ENCODE results near the gene OR6V1. TPM values are rescaled to one million over a fixed set of nuclear protein-coding genes. Genes with fewer than 3 reads are reported as not detected.

Gene OR6V1
- total RNA-seq, 2 experiments from 2014 or later, result not detected

DNA sequence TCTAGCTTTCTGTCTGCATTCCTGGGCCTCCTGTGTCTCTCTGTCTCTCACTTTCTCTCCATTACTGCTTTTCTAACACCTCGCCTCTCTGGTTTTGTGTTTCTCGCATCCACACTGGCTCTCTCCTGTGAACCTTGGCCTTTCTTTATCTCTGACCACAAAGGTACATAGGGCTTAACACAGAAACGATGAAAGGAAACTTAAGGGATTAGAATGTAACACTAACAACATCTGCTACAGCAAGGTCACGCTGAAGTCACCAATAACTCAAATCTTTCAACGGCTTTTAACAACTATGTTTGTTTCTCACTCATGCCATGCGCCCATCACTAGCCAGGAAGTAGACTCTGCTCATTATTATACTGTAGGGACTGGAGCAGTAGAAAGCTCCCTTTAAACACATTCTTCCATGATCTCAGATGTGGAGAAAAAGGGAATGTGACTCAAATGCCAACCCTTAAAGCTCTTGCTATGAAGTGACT is 9.3 kb upstream of the OR6V1 start:
- DNase-seq (ENCODE audit: low spot score), result no peak
- H3K4me2 ChIP-seq (ENCODE audit: low read length), result no peak overlapping the region
- BruUV-seq (replicated peaks), result no TSS peak
- ChIA-PET CTCF (ENCODE audit: unreplicated experiment) (no interaction called here), POLR2A (interaction anchor here (0.9 to 1.9 kb wide), 3 partner anchors 10 to 496 kb away, joined by 3 to 5 read pairs (median 4); partner anchors contain the start of gene OR6V1)
- no peak overlapping the region for H2AFZ ChIP-seq (ENCODE audit: low read length)
- H3K27ac ChIP-seq (ENCODE audit: low read depth, low read length, poor library complexity, severe bottlenecking), result no peak overlapping the region
- no peak overlapping the region for H3K4me3 ChIP-seq (ENCODE audit: low read depth, low read length, poor library complexity, severe bottlenecking)
- no peaks in the 10 kb centered on the region for H3K79me2 ChIP-seq (ENCODE audit: insufficient read depth, low read depth, low read length)
- H3K36me3 ChIP-seq (ENCODE audit: insufficient read depth, low read length), result no peaks in the 10 kb centered on the region
- no peaks in the 10 kb centered on the region for H3K9me3 ChIP-seq (ENCODE audit: low read length)
- no peak for TF ChIP-seq EZH2phosphoT487 (IDR thresholded peaks at IDR 0.05; ENCODE audit: borderline replicate concordance, low read depth, low read length)
- TF ChIP-seq, protein P1, sequence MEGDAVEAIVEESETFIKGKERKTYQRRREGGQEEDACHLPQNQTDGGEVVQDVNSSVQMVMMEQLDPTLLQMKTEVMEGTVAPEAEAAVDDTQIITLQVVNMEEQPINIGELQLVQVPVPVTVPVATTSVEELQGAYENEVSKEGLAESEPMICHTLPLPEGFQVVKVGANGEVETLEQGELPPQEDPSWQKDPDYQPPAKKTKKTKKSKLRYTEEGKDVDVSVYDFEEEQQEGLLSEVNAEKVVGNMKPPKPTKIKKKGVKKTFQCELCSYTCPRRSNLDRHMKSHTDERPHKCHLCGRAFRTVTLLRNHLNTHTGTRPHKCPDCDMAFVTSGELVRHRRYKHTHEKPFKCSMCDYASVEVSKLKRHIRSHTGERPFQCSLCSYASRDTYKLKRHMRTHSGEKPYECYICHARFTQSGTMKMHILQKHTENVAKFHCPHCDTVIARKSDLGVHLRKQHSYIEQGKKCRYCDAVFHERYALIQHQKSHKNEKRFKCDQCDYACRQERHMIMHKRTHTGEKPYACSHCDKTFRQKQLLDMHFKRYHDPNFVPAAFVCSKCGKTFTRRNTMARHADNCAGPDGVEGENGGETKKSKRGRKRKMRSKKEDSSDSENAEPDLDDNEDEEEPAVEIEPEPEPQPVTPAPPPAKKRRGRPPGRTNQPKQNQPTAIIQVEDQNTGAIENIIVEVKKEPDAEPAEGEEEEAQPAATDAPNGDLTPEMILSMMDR (conservative IDR thresholded peaks at IDR 0.05; ENCODE audit: low read length), result no peak
- no peaks in the 10 kb centered on the region for H3K9me2 ChIP-seq (ENCODE audit: insufficient read depth, low read length)
- H3K4me1 ChIP-seq (ENCODE audit: insufficient read depth, low read length, poor library complexity, severe bottlenecking), result no peaks in the 10 kb centered on the region
- H4K20me1 ChIP-seq (ENCODE audit: insufficient read depth, low read length), result no peaks in the 10 kb centered on the region
- intact Hi-C loops (cut with micrococcal nuclease; ENCODE audit: unreplicated experiment), result no loop called here

DNA sequence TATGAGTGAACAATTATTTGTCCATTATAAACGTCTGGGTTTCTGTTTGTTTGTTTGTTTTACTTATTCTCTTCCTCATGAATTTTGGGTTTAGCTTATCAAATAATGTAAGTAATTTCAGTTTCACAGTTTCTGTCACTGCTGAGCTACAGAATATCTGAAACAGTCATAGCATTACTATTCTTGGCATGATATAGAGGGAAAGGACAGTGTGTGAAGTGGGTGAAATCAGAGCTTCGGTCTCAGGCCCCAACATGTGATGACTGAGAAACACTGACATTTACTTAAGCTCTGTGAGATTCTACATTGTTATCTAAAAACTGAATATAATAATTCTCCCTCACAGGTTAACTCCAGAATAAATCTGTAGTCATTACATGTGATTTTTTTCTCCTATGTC is 8.8 kb upstream of the OR6V1 start:
- no peak overlapping the region for H2AFZ ChIP-seq (ENCODE audit: low read length)
- H3K9me2 ChIP-seq (ENCODE audit: insufficient read depth, low read length), result no peaks in the 10 kb centered on the region
- H3K36me3 ChIP-seq (ENCODE audit: insufficient read depth, low read length), result no peaks in the 10 kb centered on the region
- BruUV-seq (replicated peaks), result no TSS peak
- no peak overlapping the region for H3K27ac ChIP-seq (ENCODE audit: low read depth, low read length, poor library complexity, severe bottlenecking)
- POLR2A ChIA-PET, result interaction anchor here (0.9 to 1.9 kb wide), 5 partner anchors 9 to 496 kb away, joined by 3 to 5 read pairs (median 4); partner anchors contain the start of gene OR6V1
- CTCF ChIA-PET (ENCODE audit: unreplicated experiment), result interaction anchor here (0.6 kb wide), 1 partner anchor 172 kb away, joined by 3 read pairs; no protein-coding TSS in a partner anchor
- no peaks in the 10 kb centered on the region for H4K20me1 ChIP-seq (ENCODE audit: insufficient read depth, low read length)
- H3K9me3 ChIP-seq (ENCODE audit: low read length), result no peaks in the 10 kb centered on the region
- intact Hi-C loops (cut with micrococcal nuclease; ENCODE audit: unreplicated experiment), result no loop called here
- H3K4me2 ChIP-seq (ENCODE audit: low read length), result no peak overlapping the region
- no peak for DNase-seq (ENCODE audit: low spot score)
- TF ChIP-seq, protein P1 (conservative IDR thresholded peaks at IDR 0.05; ENCODE audit: low read length), result no peak
- no peak for TF ChIP-seq EZH2phosphoT487 (IDR thresholded peaks at IDR 0.05; ENCODE audit: borderline replicate concordance, low read depth, low read length)
- no peak overlapping the region for H3K4me3 ChIP-seq (ENCODE audit: low read depth, low read length, poor library complexity, severe bottlenecking)
- H3K4me1 ChIP-seq (ENCODE audit: insufficient read depth, low read length, poor library complexity, severe bottlenecking), result no peaks in the 10 kb centered on the region
- H3K79me2 ChIP-seq (ENCODE audit: insufficient read depth, low read depth, low read length), result no peaks in the 10 kb centered on the region

DNA sequence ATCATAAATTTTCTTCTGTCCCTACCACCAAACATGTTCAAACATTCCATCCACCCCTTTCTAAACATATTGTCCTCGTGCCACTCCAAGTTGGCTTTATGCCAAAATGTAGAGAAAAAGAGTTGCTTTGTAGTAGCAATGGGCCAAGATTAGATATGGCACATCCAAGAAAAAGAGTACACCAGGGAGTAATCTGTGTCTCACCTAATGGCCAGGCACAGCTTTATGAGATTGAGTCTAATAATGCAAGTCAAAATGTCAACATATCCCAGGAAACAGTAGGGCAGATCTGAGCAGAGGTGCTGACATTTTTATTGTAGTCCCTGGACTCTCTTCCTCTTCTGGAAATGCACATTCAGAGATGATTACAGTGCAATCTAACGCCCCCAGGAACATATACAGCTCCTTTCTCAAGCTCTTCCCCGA is 5.7 kb upstream of the OR6V1 start:
- POLR2A ChIA-PET, result interaction anchor here (0.6 to 1.2 kb wide), 5 partner anchors 8 to 1943 kb away, joined by 3 to 5 read pairs (median 3); no protein-coding TSS in a partner anchor
- Histone ChIP-seq H4K20me1 (ENCODE audit: insufficient read depth, low read length) (no peaks in the 10 kb centered on the region), H3K4me1 (ENCODE audit: insufficient read depth, low read length, poor library complexity, severe bottlenecking) (peaks cover 7% of the 10 kb centered on the region), H3K36me3 (ENCODE audit: insufficient read depth, low read length) (no peaks in the 10 kb centered on the region), H2AFZ (ENCODE audit: low read length) (no peak overlapping the region), H3K4me2 (ENCODE audit: low read length) (no peak overlapping the region), H3K79me2 (ENCODE audit: insufficient read depth, low read depth, low read length) (no peaks in the 10 kb centered on the region), H3K9me2 (ENCODE audit: insufficient read depth, low read length) (no peaks in the 10 kb centered on the region), H3K27ac (ENCODE audit: low read depth, low read length, poor library complexity, severe bottlenecking) (no peak overlapping the region), H3K4me3 (ENCODE audit: low read depth, low read length, poor library complexity, severe bottlenecking) (no peak overlapping the region), H3K9me3 (ENCODE audit: low read length) (no peaks in the 10 kb centered on the region)
- intact Hi-C loops (cut with micrococcal nuclease; ENCODE audit: unreplicated experiment), result no loop called here
- no TSS peak for BruUV-seq (replicated peaks)
- CTCF ChIA-PET (ENCODE audit: unreplicated experiment), result no interaction called here
- no peak for DNase-seq (ENCODE audit: low spot score)
- TF ChIP-seq, protein P1 (conservative IDR thresholded peaks at IDR 0.05; ENCODE audit: low read length), result no peak
- TF ChIP-seq EZH2phosphoT487 (IDR thresholded peaks at IDR 0.05; ENCODE audit: borderline replicate concordance, low read depth, low read length), result no peak
